GM12873 (cell line): ENCODE measurements around the gene MAP4K4.

Source experiments
- TF ChIP-seq, protein P1 (sequence below): IDR thresholded peaks from 2 replicates; pipeline ENCODE4 v1.5.1; 2012; ENCODE audit warnings: low read depth, mild to moderate bottlenecking, moderate library complexity, low read length, control low read depth; ENCODE audit not compliant: insufficient read depth; ENCODE audit errors: missing control alignments

MAP4K4 gene

DNA sequence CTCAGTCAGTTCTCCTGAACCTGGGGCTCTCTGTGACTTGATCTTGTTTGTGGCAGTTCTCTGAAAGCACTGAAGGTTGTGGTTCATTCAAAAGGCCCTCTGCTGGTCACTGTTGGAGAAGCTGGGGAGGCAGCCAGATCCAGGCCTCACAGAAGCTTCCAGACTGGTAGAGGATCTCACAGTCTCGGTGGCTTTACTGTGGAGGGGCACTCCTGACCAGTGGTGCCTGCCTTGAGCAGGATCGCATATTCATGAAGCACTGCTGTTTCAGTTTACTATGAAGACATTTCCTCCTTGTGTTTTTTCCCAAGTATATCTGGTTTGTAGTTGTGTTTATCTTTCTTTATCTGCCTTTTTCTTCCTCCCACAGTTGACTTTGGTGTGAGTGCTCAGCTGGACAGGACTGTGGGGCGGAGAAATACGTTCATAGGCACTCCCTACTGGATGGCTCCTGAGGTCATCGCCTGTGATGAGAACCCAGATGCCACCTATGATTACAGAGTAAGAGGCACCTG, 133.9 kb downstream of the MAP4K4 start:
- TF ChIP-seq, protein P1, sequence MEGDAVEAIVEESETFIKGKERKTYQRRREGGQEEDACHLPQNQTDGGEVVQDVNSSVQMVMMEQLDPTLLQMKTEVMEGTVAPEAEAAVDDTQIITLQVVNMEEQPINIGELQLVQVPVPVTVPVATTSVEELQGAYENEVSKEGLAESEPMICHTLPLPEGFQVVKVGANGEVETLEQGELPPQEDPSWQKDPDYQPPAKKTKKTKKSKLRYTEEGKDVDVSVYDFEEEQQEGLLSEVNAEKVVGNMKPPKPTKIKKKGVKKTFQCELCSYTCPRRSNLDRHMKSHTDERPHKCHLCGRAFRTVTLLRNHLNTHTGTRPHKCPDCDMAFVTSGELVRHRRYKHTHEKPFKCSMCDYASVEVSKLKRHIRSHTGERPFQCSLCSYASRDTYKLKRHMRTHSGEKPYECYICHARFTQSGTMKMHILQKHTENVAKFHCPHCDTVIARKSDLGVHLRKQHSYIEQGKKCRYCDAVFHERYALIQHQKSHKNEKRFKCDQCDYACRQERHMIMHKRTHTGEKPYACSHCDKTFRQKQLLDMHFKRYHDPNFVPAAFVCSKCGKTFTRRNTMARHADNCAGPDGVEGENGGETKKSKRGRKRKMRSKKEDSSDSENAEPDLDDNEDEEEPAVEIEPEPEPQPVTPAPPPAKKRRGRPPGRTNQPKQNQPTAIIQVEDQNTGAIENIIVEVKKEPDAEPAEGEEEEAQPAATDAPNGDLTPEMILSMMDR, result peak; percentile 75

GRCh38 chr2:101832114-101832513, 134.6 kb downstream of the MAP4K4 start:
- TF ChIP-seq, protein P1, result no peak

DNA sequence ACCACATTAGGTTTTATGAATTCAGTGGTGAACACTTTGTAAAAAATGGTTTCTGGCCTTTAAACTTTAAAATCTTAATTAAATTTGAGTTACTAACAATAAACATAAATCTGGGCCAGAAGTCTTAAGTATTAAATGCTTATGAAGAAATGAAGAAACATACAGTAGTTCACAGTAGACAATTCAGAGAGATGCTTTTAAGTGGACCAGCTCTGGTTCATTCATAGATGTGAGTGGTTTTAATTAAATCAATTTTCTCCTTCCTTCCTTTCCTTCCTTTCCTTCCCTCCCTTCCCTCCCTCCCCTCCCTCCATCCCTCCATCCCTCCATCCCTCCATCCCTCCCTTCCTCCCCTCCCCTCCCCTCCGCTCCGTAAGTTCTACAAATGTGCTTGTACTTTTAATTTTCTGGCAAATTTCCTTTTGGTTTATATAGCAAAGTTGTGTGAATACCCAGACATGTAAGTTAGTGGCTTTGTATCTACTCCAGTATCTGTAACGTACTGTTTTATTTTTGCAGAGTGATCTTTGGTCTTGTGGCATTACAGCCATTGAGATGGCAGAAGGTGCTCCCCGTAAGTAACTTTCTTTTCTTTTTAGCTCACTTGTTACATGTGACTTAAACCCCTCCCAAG, 136.5 kb downstream of the MAP4K4 start:
- TF ChIP-seq, protein P1, result no peak

GRCh38 chr2:101837354-101837753, 139.8 kb downstream of the MAP4K4 start:
- TF ChIP-seq, protein P1, result no peak

GRCh38 chr2:101841679-101842327, 144.3 kb downstream of the MAP4K4 start:
- TF ChIP-seq, protein P1, result no peak

DNA sequence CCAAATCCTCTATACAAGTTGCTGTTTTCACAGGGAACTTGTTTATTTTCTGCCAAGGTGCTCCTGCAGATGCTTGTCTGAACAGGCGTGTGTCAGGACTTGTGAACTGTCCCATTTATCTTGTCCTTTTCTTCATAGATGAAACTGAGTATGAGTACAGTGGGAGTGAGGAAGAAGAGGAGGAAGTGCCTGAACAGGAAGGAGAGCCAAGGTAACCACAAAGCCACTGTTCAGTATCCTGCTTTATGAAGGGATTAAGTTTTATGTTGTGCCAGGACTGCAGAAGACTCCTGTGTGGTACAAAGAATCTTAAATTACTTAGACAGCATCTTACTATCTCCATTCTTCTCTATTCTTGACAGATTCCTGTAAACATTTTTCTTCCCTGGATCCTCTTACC, 145.0 kb downstream of the MAP4K4 start:
- TF ChIP-seq, protein P1, result no peak

DNA sequence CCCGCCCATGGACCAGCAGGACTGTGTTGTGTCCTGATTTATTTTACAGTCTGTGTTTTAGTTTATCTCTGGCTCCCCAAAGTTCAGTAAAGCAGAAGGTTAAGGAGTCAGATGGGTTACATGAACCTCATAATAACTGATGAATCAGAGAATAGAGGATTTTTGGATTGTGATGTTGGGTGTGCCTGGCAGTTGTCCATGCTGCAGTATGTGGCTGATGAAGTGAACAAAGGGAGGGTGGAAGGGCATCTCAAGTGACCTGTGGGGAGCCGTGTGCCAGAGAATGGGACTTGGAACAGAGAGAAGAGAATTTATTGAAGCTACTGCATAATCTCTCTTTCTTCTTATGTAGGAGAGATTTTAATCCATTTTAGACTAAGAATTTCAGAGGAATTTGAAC, 145.5 kb downstream of the MAP4K4 start:
- TF ChIP-seq, protein P1, result no peak
